HepG2 (cell line): ENCODE measurements around the gene TEKT5.

ENCODE experiments used
- MTA1 ChIP-seq: sonication (generic); formaldehyde crosslinking; IDR thresholded peaks from 2 replicates; pipeline ENCODE4 v1.4.0; 2020; ENCODE audit warnings: missing genetic modification reagents, mild to moderate bottlenecking, borderline replicate concordance
- NFIC ChIP-seq: IDR thresholded peaks from 2 replicates; pipeline ENCODE4 v1.6.1; 2012; ENCODE audit warnings: mild to moderate bottlenecking, low read length, inconsistent platforms
- POLR2A ChIP-seq, 2 experiments: IDR thresholded peaks; 2 replicates each; pipeline ENCODE4 v1.6.1; 2011; ENCODE audit warnings: low read depth in 2 of 2, low read length in 2 of 2, mild to moderate bottlenecking in 1 of 2, moderate library complexity in 1 of 2; ENCODE audit not compliant: insufficient read depth in 1 of 2

DNA sequence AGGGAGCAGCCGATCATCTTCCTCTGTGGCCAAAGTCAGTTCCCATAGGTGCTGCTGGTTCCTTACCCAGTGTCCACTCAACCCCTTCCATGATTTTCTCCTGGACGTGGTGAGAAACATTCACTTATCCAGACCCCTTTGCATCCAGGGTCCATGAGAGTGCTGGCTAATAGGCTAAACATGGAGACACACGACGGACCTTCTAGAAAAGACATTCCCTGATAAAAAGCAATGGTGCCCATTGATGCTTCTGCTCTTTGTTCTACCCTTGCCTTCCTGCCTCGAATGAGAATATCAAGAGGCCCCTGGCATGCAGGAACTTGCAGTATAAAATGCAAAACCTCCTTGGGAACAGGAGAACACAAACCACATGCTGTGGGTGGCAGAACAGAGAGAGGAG is 2.3 kb downstream of the TEKT5 start:
- no peak for TF ChIP-seq NFIC
- TF ChIP-seq MTA1 (CRISPR knock-in tag) = no peak
- TF ChIP-seq POLR2A (IDR thresholded peaks at IDR 0.05; ENCODE audit: insufficient read depth in 1 of 2, low read depth in 2 of 2, low read length in 2 of 2) = no peak
